ENCODE measurements around the gene EIF4A2. TPM values are rescaled to one million over a fixed set of nuclear protein-coding genes. Genes with fewer than 3 reads are reported as not detected.

EIF4A2 gene

Small RNA genes lying within 50 kb of the gene (small RNA-seq; reads per million reads assigned to genes)
- not detected for gene RF00092 (ENCODE audit: insufficient read depth)
- not detected for gene RNU6-1105P (ENCODE audit: insufficient read depth)
- gene SNORA4 (ENCODE audit: insufficient read depth) = not detected
- gene SNORA63 (ENCODE audit: insufficient read depth) = not detected
- not detected for gene SNORA81 (ENCODE audit: insufficient read depth)
- gene SNORD2 (ENCODE audit: insufficient read depth) = not detected
